ENCODE results near the gene CALU. TPM values are rescaled to one million over a fixed set of nuclear protein-coding genes. Genes with fewer than 3 reads are reported as not detected.

Gene CALU
- total RNA-seq, 1 experiment from 2014 or later = 189 TPM

- no peak for DNase-seq (ENCODE audit: extremely low read depth, low read depth)
Measured at GRCh38 chr7:128721376-128721775, 17.8 kb upstream of the CALU start.

- DNase-seq (ENCODE audit: extremely low read depth, low read depth) = no peak
Measured at GRCh38 chr7:128724743-128725142, 14.4 kb upstream of the CALU start.

- DNase-seq (ENCODE audit: extremely low read depth, low read depth) = no peak
Measured at GRCh38 chr7:128725531-128725930, 13.6 kb upstream of the CALU start.

GRCh38 chr7:128726059-128726736, 13.0 kb upstream of the CALU start:
- no peak for DNase-seq (ENCODE audit: extremely low read depth, low read depth)

GRCh38 chr7:128726737-128727072, 12.5 kb upstream of the CALU start:
- no peak for DNase-seq (ENCODE audit: extremely low read depth, low read depth)

DNA sequence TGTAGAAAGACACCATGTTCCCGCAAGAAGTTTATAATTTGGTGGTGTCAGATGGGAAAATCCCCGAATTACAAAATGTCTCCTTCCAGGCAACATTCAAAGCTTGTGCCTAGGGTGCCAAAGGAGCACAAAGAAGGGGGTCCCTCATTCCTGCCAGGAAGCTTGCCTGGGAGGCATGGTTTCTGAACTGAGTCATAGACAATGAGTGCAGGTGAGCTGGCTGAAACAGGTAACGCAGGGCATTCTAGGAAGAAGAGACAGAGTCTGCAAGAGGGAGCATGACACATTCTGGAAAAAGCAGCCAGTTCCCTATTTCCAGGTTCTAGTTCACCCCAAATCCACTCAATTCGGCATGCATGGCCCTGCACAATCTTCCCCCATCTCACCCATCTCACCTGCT, 11.9 kb upstream of the CALU start:
- DNase-seq (ENCODE audit: extremely low read depth, low read depth) = no peak

GRCh38 chr7:128728598-128728997, 10.6 kb upstream of the CALU start:
- no peak for DNase-seq (ENCODE audit: extremely low read depth, low read depth)

GRCh38 chr7:128729494-128729893, 9.7 kb upstream of the CALU start:
- DNase-seq (ENCODE audit: extremely low read depth, low read depth) = no peak

DNA sequence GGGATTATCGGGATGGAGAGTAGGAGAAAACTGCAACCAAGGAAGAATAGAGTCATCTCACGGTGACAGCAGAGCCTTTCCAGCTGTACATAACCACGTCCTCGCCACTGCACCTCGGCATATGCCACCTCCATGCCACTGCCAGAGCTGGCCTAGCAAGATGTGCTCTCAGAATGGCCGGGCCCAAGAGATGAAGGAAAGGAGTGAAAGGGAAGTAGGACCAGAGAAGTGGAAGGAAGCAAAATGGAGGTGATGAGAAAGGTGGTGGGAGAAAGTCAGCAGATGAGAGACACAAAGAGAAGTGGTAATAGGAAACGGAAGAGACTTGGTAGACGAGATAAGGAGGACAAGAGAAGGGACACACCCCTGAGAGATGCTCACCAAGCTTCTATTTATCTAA, 8.0 kb upstream of the CALU start:
- DNase-seq (ENCODE audit: extremely low read depth, low read depth) = no peak

- DNase-seq (ENCODE audit: extremely low read depth, low read depth) = no peak
Measured at GRCh38 chr7:128732521-128733277, 6.5 kb upstream of the CALU start.

DNA sequence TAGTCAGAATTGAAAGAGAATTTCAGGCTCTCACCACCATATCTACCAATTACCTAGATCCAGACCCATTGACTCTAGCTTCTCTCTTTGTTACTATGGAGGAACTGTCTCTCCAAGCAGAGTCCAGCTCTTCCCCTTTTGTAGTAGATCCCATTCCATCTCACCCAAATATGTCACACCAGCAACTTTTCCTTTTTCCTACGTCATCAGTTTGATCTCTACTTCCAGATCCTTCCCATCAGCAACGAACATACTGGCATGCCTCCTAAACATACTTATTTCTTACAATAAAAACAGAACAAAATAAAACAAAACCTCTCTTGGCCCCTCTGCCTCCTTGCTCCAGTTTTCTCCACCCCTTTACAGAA, 5.9 kb upstream of the CALU start:
- no peak for DNase-seq (ENCODE audit: extremely low read depth, low read depth)

GRCh38 chr7:128734890-128735289, 4.3 kb upstream of the CALU start:
- DNase-seq (ENCODE audit: extremely low read depth, low read depth) = no peak

GRCh38 chr7:128735436-128735835, 3.7 kb upstream of the CALU start:
- DNase-seq (ENCODE audit: extremely low read depth, low read depth) = no peak

GRCh38 chr7:128737441-128737840, 1.7 kb upstream of the CALU start:
- DNase-seq (ENCODE audit: extremely low read depth, low read depth) = no peak

- DNase-seq (ENCODE audit: extremely low read depth, low read depth) = no peak
Measured at GRCh38 chr7:128737867-128738385, 1.2 kb upstream of the CALU start.

DNA sequence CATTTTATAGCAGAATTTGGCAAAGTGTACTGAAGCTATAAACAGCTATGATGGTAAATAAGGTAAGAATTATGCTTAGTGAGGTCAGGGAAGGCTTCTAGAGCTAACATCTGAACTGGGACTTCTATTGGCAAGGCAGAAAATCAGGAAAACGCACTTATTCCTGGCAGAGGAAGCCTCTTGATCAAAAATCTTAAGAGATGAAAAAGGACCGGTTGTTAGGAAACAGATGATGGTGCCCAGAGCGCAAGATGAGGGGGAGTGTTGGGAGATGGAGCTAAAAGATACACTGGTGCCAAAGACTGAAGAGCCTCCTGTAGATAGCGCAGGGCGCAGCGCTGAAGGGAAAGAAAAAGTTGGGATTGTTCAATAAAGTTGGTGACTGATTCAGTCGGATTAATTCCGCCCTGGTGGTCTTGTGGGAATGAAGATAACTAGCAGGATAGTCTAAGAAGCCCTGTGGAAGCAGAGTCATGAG, 550 bp upstream of the CALU start:
- DNase-seq (ENCODE audit: extremely low read depth, low read depth) = no peak

DNA sequence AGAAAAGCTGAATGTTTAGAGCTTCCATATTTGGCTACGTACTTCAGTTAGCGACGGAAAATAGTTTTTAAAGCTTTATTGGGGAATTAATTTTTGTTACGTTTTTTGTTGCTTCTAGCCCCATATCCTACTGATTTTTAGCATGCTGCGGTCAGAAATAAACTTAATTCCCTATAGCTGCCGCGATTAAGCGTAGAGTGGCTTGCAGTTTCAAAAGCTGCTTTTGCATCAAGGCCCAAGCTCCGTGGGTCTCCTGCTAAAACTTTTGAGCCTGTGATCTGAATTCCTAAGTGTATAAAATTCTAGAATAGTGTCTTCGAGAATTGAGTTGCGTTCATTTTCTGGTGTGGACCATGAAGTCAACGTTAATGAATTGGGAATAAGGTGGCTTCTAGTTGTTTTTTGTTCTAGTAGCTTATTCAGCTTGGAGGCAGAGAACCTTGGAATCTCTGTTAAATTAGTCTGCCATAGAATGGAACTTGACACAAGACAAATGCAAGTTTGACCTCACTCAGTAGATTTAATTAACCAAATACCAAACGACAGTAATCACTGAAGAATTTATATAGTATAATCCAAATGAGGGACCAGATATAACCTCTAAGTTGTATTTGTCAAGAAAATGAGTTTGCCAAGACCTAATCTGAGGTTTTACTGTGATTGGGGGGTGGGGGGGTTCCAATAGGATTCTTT, 977 bp downstream of the CALU start:
- no peak for DNase-seq (ENCODE audit: extremely low read depth, low read depth)

- DNase-seq (ENCODE audit: extremely low read depth, low read depth) = no peak
Measured at GRCh38 chr7:128740996-128741395, 1.8 kb downstream of the CALU start.

- no peak for DNase-seq (ENCODE audit: extremely low read depth, low read depth)
Measured at GRCh38 chr7:128741491-128741890, 2.3 kb downstream of the CALU start.

- DNase-seq (ENCODE audit: extremely low read depth, low read depth) = no peak
Measured at GRCh38 chr7:128742206-128742605, 3.0 kb downstream of the CALU start.

GRCh38 chr7:128743112-128743772, 4.1 kb downstream of the CALU start:
- DNase-seq (ENCODE audit: extremely low read depth, low read depth) = no peak

Data from NCI-H460 (cell line).